ENCODE results near the gene NELL1.

NELL1 gene

DNA sequence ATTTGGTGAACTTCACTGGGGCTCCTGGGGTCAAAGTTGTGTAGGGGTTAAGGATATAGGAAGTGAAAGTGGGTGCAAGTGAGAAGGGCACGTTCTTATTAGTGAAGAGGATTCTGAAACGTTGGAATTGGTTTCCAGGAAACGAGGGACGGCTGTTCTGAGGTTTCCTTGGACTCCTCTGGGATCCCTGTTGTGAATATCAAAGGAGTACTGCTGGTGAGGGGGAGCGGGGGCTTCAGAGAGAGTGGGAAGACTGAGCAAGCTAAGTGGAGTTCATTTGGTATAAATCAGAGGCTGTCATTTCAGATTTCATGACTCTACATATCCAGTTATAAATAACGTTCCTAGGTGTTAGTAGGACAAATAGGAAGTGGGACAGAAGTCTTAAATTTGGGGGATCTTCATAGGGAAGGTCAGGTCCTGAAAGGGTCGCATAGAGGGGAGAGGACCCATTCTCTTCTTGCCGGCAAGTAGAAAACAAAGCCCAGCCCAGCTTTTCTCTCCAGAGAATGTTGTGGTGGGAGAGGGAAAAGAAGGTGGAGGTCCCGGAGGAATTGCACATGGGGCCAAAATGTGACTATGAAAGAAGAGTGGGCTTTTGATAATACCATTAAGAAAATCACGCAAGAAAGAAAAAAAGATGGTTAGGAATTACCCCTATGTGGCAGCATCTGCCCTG lies 1.1 kb upstream of the NELL1 start:
- no peak for DNase-seq (ENCODE audit: low read depth)

DNA sequence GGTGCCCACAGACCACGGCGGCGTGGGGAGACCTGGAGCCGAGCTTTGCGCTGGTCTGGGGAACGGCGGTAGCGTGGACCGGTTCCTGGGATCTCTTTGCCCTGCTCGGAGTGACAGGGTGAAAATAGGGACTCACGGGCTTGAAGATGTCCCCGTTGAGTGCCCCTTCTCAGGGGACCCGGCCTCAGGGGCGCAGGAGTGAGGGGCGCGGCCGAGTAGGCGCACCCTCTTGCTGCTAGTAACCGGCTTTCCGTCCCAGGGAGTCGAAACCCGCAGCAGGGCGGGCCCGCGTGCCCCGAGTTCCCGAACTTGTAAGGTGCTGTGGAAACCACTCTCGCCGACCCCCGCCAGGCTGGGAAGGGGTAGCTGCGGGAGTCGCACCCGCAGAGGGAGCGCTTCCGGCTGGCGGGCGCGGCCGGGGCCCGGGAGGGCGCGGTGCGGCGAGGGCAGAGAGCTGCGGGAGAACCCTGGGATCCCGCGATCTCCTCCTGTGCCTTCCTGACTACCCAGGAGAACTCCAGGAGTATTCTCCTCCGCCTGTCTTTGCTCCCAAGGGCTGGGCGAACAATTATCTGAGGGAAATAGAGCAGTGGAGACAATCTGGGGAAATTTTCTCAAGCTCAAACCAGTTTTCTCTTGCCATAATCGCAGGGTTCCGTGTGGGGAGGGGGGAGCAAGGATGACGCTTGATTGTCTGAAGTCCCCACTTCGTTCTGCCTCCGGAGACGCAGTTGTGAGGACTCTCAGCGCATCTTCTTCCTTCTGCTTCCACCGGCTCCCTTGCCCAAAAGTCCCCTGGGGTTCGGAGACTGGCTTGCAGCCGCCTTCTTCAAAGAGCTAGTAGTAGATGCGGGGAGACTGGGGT lies 666 bp downstream of the NELL1 start:
- no peak for DNase-seq (ENCODE audit: low read depth)

GRCh38 chr11:20670932-20671403 lies 1.6 kb downstream of the NELL1 start:
- no peak for DNase-seq (ENCODE audit: low read depth)

DNA sequence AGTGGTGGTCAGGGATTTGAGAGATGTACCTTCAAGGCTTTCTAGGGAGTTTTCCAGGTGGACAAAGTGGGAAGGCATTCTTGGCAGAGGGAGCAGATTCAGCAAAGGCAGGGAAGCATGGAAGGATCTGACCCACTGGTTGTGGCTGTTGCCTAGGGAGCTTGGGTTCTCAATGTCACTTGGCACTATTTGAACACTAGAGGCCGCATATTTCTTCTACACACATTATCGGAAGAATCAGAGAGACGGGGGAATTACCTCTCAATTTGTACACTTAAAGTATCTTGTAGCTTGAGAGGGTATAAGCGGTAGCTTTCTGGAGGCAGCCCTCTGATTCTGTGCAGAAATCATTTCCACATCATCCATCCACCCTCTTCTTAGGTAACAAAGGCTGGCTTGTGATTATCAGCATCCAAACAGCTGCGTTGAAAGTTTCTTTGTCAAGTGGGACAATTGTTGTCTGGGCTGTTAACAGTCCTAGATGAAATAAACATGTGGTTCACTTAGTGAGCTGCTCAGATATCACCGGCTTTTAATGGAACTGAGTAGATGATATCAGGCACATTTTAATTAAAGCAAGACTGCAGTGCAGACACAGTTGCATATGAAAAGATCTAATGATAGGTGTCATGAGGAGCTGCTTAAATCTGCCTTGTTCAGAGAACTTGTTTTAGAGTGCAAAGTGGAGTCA lies 2.6 kb downstream of the NELL1 start:
- no peak for DNase-seq (ENCODE audit: low read depth)

DNA sequence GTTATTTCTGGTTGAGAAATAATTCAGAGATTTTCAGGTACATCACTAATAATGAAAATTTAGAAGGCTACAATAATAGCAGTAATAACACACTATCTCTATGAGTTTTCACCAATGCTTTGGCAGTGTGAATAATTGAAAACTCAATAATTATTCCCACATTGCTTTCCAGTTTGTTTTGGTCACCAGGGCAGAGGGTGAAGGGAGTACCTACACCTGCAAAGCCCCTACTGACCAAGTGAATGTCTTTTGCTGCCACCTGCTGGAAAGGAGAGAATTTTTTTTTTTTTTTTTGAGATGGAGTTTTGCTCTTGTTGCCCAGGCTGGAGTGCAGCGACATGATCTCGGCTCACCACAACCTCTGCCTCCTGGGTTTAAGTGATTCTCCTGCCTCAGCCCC lies 3.2 kb downstream of the NELL1 start:
- no peak for DNase-seq (ENCODE audit: low read depth)

DNA sequence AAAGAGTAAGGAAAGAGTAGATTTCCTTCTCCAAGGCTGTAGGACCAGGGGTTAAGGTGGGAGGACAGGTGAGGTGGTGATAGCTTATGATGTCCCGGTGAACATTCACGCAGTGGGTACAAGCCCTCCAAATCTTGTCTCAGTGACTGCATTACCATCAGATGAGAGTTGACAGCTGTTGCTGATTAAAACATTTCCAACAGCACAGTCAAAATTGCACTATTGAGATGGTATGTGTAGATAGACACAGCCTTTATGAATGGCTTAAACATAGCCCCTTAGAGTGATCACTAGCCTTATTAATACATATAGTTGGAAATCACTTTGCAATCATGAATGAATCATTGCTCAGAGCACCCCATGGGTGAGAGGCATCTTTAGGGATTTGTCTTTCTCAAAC lies 7.3 kb downstream of the NELL1 start:
- DNase-seq (ENCODE audit: low read depth): no peak

DNA sequence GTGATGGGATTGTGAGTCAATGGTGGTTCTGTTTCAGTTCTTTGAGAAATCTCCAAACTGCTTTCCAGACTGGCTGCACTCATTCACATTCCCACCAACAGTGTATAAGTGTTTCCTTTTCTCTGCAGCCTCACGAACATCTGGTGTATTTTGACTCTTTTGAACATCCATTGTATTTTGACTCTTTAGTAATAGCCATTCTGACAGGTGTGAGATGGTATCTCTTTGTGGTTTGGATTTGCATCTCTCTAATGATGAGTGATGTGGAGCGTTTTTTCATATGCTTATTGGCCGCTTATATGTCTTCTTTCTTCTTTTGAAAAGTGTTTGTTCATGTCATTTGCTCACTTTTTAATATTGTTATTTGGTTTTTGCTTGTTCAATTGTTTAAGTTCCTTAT lies 19.4 kb downstream of the NELL1 start:
- DNase-seq (ENCODE audit: low read depth): no peak

GRCh38 chr11:20707876-20708275 lies 38.5 kb downstream of the NELL1 start:
- DNase-seq (ENCODE audit: low read depth): no peak

GRCh38 chr11:20712912-20713311 lies 43.5 kb downstream of the NELL1 start:
- DNase-seq (ENCODE audit: low read depth): no peak

DNA sequence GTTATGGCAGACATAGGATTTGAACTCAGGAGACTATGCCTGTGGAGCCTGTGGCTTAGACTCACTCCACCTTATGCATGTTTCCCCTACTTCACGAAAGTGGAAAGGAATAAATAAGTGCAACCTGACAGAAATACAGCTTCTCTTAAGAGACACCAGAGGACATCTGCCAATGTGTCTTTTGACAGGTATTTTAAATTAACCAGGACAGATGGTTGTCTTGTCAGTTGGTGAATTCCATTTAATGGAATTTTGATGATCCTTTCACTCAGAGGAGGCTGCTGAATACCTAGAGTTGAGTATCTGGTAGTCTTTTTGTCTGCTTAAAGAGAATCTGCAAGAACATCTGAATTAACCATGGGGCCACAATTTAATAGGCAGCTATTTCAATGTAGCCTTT lies 46.1 kb downstream of the NELL1 start:
- DNase-seq (ENCODE audit: low read depth): no peak

DNA sequence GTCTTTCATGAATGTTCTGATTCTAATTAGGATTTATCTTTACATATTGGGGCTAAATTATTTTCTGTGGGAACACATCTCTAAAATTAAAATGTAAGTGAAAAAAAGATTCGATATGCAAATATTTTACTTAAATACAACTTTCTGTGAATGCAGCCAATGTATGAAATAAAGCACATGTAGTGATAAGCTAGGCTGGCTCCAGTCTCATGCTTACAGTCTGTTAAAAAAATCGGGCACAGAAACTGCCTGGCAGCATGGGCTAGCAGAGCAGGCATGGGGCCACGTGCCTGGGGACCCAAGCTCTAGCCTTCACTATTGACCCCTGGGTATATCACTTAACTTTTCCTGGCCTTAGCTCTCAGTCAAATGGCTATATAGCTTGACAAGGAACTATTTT lies 46.5 kb downstream of the NELL1 start:
- no peak for DNase-seq (ENCODE audit: low read depth)

- DNase-seq (ENCODE audit: low read depth): no peak
Observed at GRCh38 chr11:20719821-20720220, 50.4 kb downstream of the NELL1 start.

DNA sequence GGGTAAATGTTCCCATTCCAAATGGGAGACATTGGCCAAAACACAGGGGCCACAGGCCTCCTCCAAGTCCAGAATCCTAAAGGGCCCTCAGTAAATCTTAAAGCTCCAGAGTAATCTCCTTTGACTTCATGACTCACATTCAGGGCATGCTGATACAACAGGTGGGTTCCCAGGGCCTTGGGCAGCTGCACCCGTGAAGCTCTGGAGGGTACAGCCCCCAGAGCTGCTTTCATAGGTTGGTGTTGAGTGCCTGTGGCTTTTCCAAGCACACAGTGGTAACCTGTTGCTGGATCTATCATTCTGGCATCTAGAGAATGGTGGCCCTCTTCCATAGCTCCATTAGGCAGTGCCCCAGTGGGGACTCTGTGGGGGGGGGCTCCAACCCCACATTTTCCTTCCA lies 54.0 kb downstream of the NELL1 start:
- no peak for DNase-seq (ENCODE audit: low read depth)

GRCh38 chr11:20729597-20730105 lies 60.3 kb downstream of the NELL1 start:
- no peak for DNase-seq (ENCODE audit: low read depth)

DNA sequence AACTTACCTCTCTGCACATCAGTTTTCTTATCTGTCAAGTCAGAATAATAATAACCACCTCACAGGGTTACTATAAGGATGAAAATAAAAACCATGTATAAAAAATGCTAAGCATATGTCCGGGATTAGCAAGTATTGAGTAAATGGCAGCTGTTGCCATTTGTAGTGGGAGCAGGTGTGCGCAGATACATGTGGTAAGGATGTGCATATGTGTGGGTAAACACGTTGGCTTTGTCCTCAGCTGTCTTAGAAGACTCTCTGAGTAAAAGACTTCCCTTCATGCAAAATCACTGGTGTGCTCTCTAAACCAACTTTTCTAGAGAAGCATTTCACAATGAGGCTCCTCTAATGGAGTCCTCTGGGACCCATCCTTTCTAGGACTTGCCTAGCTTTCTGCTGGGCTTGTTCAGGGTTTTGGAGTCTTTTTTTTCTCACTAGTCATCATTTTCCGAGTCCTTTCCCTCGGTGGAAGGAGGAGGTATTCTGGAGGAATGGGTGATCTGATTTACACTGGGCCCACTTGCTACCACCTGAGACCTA lies 62.4 kb downstream of the NELL1 start:
- no peak for DNase-seq (ENCODE audit: low read depth)

DNA sequence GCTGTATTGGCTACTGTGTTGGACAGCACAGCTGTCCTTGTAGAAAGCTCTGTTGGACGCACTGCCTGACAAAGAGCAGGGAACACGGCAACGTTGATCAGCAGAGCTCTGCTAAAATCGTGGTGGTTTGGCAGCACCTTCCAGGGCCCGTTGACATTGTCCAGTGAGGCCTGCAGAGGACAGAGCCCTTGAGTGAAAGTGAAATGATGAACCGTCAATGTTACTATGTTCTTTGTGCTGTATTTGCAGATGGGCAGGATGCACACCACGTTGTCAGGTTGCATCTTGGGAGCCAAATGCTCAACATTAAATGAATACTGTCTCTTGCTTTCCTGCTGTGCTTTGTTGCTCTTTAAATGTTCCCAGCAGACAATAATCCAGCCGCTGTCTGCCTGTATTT lies 69.7 kb downstream of the NELL1 start:
- DNase-seq (ENCODE audit: low read depth): no peak

GRCh38 chr11:20739577-20739976 lies 70.2 kb downstream of the NELL1 start:
- no peak for DNase-seq (ENCODE audit: low read depth)

GRCh38 chr11:20754933-20755332 lies 85.5 kb downstream of the NELL1 start:
- no peak for DNase-seq (ENCODE audit: low read depth)

DNA sequence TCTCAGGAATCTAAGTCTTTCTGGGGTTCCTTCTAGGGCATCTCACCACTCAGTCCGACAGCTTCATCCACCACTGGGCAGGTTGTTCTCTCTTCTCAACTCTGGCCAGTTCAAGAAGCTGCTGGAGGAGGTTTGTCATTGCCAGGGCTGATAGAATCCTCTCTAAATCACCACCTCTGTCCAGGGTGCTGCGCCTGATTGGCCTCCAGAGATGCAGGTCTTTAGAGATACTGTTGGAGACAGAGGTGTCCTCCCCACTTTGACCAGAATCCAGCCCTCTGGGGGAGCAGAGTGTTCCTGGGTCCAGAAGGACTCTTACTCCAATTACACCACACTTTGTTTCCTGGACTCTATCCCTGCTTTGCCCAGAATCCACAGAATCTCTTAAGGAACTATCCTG lies 90.2 kb downstream of the NELL1 start:
- DNase-seq (ENCODE audit: low read depth): no peak

DNA sequence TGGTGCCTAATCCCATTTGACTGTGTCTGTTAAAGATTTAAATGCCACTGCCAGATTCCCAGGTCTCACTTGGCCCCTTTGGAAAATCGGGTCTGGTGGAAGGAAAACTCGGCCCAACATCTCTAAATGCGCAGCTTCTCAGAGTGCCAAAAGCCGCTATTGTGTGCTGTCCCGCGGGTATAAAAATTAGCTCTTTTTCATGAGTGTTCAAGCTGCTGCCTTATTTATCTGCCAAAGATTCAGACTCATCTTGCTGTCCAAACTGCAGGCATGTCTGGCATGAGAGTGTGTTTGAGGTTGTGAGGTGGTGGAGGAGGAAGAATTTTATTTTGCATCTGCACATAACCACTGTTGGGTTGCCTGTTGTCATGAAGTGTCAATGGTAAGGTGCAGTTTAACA lies 91.4 kb downstream of the NELL1 start:
- DNase-seq (ENCODE audit: low read depth): no peak

DNA sequence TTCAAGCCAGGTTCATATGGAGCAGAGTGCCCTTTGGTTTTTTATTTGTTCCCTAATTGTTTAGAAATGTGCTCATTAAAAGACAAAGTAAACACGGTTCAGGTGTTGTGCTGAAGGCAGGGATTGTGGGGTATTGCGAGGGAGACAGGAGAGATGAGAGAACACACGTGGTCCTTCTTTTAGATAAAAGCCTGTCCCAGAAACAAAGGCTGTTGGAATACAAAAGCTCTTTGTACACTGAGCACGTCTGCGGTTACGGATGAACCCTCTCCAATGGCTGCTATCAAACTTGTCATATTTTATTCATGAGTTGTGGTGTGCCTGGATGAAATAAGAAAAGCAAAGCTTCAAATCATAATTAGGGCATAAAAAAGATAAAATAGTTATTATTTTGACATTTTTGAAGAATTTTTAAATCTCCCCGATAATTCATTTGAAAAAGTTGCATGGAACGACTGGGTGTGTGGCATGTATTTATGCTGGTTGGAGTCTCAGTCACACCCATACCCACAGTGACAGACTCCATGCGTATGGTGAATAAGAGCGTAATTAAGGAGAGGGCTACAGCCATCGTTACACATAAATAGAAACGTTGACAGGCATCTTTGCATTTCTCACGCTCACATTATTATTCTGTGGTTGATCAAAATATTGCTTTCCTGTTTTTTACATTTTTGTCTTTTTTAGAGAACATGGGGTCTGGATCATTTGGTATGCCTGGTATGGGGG lies 92.9 kb downstream of the NELL1 start:
- DNase-seq (ENCODE audit: low read depth): no peak

DNA sequence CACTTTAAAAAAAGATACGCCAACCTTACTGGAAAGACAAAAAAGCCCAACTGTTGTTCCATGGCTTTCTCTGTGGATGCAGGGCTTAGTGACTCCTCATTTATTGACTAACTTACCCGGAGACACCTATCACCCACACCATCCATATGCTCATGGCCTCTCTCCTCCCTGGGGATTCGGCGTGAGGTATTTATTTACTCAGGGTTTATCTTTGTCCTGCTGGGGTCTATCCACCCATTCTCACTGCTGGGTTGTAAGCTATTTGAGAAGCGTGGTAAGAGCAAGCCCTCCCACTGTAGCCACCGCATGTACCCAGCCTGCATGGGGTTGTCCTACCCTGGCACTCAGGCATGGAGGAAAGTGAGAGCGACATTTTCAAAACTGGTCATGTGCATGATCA lies 93.6 kb downstream of the NELL1 start:
- no peak for DNase-seq (ENCODE audit: low read depth)
